ENCODE data around the gene TRERF1.

- TF ChIP-seq GATA3 (IDR thresholded peaks at IDR 0.05; ENCODE audit: low read depth, low read length) (no peak), GATA2 (IDR thresholded peaks at IDR 0.05; ENCODE audit: low read depth, low read length) (no peak)
Measured at GRCh38 chr6:42340511-42340910, 111.2 kb downstream of the TRERF1 start.
